22Rv1 (cell line): Measurements from ENCODE around the gene PIH1D2.
"Not testable (repeated sequence)": the region's sequence is repeated elsewhere in the genome, so short reads cannot be mapped to it uniquely, and the experiment has no call there.

Experiments used
- H3K27ac ChIP-seq: fragments of 450-650 bp; 2 replicates; pipeline ENCODE4 v1.5.1; 2017
- CTCF ChIP-seq: fragments of 450-650 bp; IDR thresholded peaks from 2 replicates; pipeline ENCODE4 v1.5.1; 2017; ENCODE audit warnings: mild to moderate bottlenecking
- ZFX ChIP-seq: fragments of 450-650 bp; IDR thresholded peaks from 2 replicates; pipeline ENCODE4 v1.6.1; 2017; ENCODE audit warnings: antibody characterized with exemption, borderline replicate concordance

Gene PIH1D2

DNA sequence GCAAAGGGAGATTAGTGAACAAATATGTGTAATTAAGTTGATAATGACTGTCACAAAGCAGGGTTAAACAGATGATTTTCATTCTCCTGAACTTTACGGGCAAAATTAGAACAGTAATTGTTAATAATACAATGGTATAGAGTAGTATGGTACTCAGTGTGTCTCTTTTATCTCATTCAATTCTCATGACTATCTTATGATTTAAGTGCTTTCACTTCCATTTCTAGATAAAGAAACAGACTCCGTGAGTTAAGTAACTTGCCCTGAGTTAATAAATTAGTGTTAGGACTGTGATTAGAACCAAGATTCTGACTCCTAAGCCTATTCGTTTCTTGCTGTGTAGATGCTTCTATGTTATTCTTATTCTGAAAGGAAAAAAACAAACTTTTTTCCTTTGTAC is 22.0 kb downstream of the PIH1D2 start:
- H3K27ac ChIP-seq, result no peak overlapping the region
- TF ChIP-seq CTCF (no peak), ZFX (no peak)

GRCh38 chr11:112050721-112051120 is 23.1 kb downstream of the PIH1D2 start:
- H3K27ac ChIP-seq, result no peak overlapping the region
- no peak for TF ChIP-seq ZFX
- no peak for TF ChIP-seq CTCF

DNA sequence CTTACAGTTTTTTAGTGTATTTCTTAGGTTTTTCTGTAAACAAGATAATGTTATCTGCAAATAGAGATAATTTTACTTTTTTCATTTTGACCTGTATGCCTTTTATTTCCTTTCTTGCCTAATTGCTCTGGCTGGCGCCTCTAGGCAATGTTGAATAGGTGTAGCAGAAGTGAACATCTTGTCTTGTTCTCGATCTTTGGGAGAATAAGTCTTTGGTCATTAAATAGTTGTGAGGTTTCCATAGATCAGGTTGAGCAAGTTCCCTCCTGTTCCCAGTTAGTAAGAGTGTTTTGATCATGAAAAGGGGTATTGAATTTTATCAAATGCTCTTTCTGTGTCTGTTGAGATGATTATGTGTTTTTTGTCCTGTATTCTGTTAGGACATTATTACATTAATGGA is 24.0 kb downstream of the PIH1D2 start:
- no peak overlapping the region for H3K27ac ChIP-seq

DNA sequence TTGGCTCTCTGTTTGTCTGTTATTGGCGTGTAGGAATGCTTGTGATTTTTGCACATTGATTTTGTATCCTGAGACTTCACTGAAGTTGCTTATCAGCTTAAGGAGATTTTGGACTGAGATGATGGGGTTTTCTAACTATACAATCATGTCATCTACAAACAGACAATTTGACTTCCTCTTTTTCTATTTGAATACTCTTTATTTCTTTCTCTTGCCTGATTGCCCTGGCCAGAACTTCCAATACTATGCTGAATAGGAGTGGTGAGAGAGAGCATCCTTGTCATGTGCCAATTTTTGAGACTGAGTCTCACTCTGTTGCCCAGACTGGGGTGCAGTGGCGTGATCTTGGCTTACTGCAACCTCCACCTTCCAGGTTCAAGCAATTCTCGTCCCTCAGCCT is 25.6 kb downstream of the PIH1D2 start:
- not testable (repeated sequence) for H3K27ac ChIP-seq

More for the DNA sequence above, 24.0 kb downstream of the PIH1D2 start:
- TF ChIP-seq ZFX (no peak), CTCF (no peak)

- not testable (repeated sequence) for H3K27ac ChIP-seq
Measured at GRCh38 chr11:112046647-112047046, 27.2 kb downstream of the PIH1D2 start.

- H3K27ac ChIP-seq, result no peak overlapping the region
- TF ChIP-seq CTCF (no peak), ZFX (no peak)
Measured at GRCh38 chr11:112044961-112045360, 28.9 kb downstream of the PIH1D2 start.

DNA sequence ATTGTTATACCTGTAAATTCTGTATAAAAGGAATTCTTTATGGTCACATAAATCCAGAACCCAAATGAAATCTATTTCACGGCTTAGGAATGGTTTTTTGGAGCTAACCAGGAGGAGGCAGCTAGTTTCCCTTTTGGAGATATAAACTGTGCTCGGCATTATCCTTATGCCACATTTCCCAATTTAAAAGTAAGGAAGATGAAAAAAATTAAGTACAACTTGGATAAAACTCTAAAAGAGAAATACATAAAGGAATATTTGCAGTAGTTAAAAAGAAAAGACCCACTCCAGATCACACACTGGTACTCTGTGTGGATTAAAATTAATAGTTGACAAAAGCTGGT is 30.9 kb downstream of the PIH1D2 start:
- no peak for TF ChIP-seq ZFX
- no peak for TF ChIP-seq CTCF
- no peak overlapping the region for H3K27ac ChIP-seq

GRCh38 chr11:112042161-112042960 is 31.5 kb downstream of the PIH1D2 start:
- TF ChIP-seq ZFX (no peak), CTCF (no peak)

More at GRCh38 chr11:112042161-112042960, 31.5 kb downstream of the PIH1D2 start:
- H3K27ac ChIP-seq, result no peak overlapping the region
